AG04450 (cell line): Measurements from ENCODE around the gene UTP15. TPM values are rescaled to one million over a fixed set of nuclear protein-coding genes. Genes with fewer than 3 reads are reported as not detected.
A peak's percentile ranks its signal among the peaks of the same experiment; 100 is the strongest.

ENCODE experiments used
- CTCF ChIA-PET: fragments of 300-600, 350-600 bp; formaldehyde crosslinking; extraction: SDS; loops from one replicate; lab custom pipeline; 2022; ENCODE audit warnings: antibody characterized with exemption, inconsistent platforms; lab: Charles Lee
- POLR2A ChIA-PET: fragments of 350-600 bp; formaldehyde crosslinking; extraction: SDS; loops from one replicate; lab custom pipeline; 2021; ENCODE audit warnings: antibody characterized with exemption, inconsistent platforms; lab: Yijun Ruan, JAX
- DNase-seq: peaks from one replicate; pipeline ENCODE4 v3.0.0-alpha.2; 2011; ENCODE audit warnings: low read depth, low spot score
- H3K27ac ChIP-seq: one replicate; pipeline ENCODE4 v1.5.1; 2012; ENCODE audit warnings: low read depth, low read length, control low read depth
- H3K27me3 ChIP-seq: one replicate; pipeline ENCODE4 v1.6.0; 2012; ENCODE audit warnings: low read length; ENCODE audit not compliant: control insufficient read depth, insufficient read depth
- H3K4me3 ChIP-seq: 2 replicates; pipeline ENCODE4 v1.5.1; 2011; ENCODE audit warnings: mild to moderate bottlenecking, low read depth, low read length, control low read depth
- H3K9me3 ChIP-seq: 2 replicates; pipeline ENCODE4 v1.5.1; 2012; ENCODE audit warnings: low read length; ENCODE audit not compliant: control insufficient read depth, insufficient read depth
- polyA plus RNA-seq: library from polyadenylated mRNA; depleted of rRNA; stranded (reverse); fragments of >200 nt; gene quantifications from 2 replicates; pipeline ENCODE4 v1.2.3, GENCODE V29; 2011
- TF ChIP-seq, protein P1 (sequence below): IDR thresholded peaks from 2 replicates; pipeline ENCODE4 v1.5.1; 2011; ENCODE audit warnings: low read depth, low read length, control low read depth, inconsistent platforms

Gene UTP15
- polyA plus RNA-seq, 1 experiment: 15.3 TPM

GRCh38 chr5:73558950-73559349 lies 6.6 kb upstream of the UTP15 start:
- no peaks in the 10 kb centered on the region for H3K27me3 ChIP-seq
- TF ChIP-seq, protein P1, sequence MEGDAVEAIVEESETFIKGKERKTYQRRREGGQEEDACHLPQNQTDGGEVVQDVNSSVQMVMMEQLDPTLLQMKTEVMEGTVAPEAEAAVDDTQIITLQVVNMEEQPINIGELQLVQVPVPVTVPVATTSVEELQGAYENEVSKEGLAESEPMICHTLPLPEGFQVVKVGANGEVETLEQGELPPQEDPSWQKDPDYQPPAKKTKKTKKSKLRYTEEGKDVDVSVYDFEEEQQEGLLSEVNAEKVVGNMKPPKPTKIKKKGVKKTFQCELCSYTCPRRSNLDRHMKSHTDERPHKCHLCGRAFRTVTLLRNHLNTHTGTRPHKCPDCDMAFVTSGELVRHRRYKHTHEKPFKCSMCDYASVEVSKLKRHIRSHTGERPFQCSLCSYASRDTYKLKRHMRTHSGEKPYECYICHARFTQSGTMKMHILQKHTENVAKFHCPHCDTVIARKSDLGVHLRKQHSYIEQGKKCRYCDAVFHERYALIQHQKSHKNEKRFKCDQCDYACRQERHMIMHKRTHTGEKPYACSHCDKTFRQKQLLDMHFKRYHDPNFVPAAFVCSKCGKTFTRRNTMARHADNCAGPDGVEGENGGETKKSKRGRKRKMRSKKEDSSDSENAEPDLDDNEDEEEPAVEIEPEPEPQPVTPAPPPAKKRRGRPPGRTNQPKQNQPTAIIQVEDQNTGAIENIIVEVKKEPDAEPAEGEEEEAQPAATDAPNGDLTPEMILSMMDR: no peak
- CTCF ChIA-PET: interaction anchor here (0.9 to 1.1 kb wide), 2 partner anchors 22 to 32 kb away, joined by 3 to 4 read pairs; no protein-coding TSS in a partner anchor
- DNase-seq: no peak
- no peak overlapping the region for H3K4me3 ChIP-seq
- H3K27ac ChIP-seq: no peak overlapping the region
- H3K9me3 ChIP-seq: no peaks in the 10 kb centered on the region
- POLR2A ChIA-PET: no interaction called here

GRCh38 chr5:73564018-73564417 lies 1.5 kb upstream of the UTP15 start:
- H3K4me3 ChIP-seq: peak overlapping the region; percentile 98
- H3K27me3 ChIP-seq: no peaks in the 10 kb centered on the region
- DNase-seq: no peak
- TF ChIP-seq, protein P1: no peak
- ChIA-PET CTCF (interaction anchor here (0.5 to 2.5 kb wide), 5 partner anchors 10 to 879 kb away, joined by 3 to 15 read pairs (median 4); no protein-coding TSS in a partner anchor), POLR2A (interaction anchor here (0.7 kb wide), 1 partner anchor 174 kb away, joined by 3 read pairs; no protein-coding TSS in a partner anchor)
- H3K27ac ChIP-seq: no peak overlapping the region
- no peaks in the 10 kb centered on the region for H3K9me3 ChIP-seq

DNA sequence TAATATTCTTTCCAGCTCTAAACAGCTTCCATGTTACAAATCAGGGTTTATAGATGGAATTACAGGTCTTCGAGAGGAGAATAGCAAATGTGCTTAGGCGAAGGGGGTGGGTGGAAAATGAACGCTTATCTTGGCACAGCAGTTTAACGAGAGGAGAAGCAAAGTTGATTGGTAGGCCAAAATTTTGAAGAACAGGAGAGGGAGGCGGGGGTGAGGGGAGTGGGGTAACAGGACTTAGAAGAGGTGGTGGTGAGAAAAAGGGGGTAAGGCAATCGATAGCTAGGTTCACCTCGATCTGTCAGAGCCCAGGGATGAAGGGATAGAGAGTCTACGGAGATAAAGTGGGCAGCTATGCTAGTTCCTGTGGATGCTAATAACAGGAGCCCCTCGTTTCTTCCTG lies 868 bp upstream of the UTP15 start:
- H3K27ac ChIP-seq: peak overlapping the region; percentile 84
- CTCF ChIA-PET: interaction anchor here (2.1 to 2.5 kb wide), 2 partner anchors 44 to 229 kb away, joined by 7 to 15 read pairs; no protein-coding TSS in a partner anchor
- H3K4me3 ChIP-seq: peak overlapping the region; percentile 98
- no peaks in the 10 kb centered on the region for H3K27me3 ChIP-seq
- no peaks in the 10 kb centered on the region for H3K9me3 ChIP-seq
- POLR2A ChIA-PET: interaction anchor here (0.8 to 1.3 kb wide), 3 partner anchors 43 to 335 kb away, joined by 3 to 5 read pairs (median 3); no protein-coding TSS in a partner anchor
- TF ChIP-seq, protein P1: no peak
- DNase-seq: no peak

GRCh38 chr5:73565969-73566547 lies 515 bp downstream of the UTP15 start:
- DNase-seq: no peak
- ChIA-PET POLR2A (no interaction called here), CTCF (interaction anchor here (2.5 kb wide), 1 partner anchor 46 kb away, joined by 7 read pairs; no protein-coding TSS in a partner anchor)
- H3K9me3 ChIP-seq: no peaks in the 10 kb centered on the region
- TF ChIP-seq, protein P1: no peak
- H3K27ac ChIP-seq: no peak overlapping the region
- peak overlapping the region; percentile 98 for H3K4me3 ChIP-seq
- H3K27me3 ChIP-seq: no peaks in the 10 kb centered on the region
